ENCODE measurements around the gene SPOCK1.

SPOCK1 gene

GRCh38 chr5:137040641-137041340 is 458.3 kb downstream of the SPOCK1 start:
- no peak for DNase-seq

- DNase-seq: no peak
Measured at GRCh38 chr5:137040024-137040423, 459.1 kb downstream of the SPOCK1 start.

GRCh38 chr5:137037848-137038247 is 461.3 kb downstream of the SPOCK1 start:
- no peak for DNase-seq

- no peak for DNase-seq
Measured at GRCh38 chr5:137036640-137037039, 462.5 kb downstream of the SPOCK1 start.

GRCh38 chr5:137035480-137035878 is 463.6 kb downstream of the SPOCK1 start:
- no peak for DNase-seq

- DNase-seq: no peak
Measured at GRCh38 chr5:137034764-137035479, 464.2 kb downstream of the SPOCK1 start.

- no peak for DNase-seq
Measured at GRCh38 chr5:137034213-137034612, 464.9 kb downstream of the SPOCK1 start.

- DNase-seq: no peak
Measured at GRCh38 chr5:137032929-137033328, 466.2 kb downstream of the SPOCK1 start.

- no peak for DNase-seq
Measured at GRCh38 chr5:137027758-137028157, 471.4 kb downstream of the SPOCK1 start.

GRCh38 chr5:137026296-137026695 is 472.8 kb downstream of the SPOCK1 start:
- no peak for DNase-seq

GRCh38 chr5:137024044-137024443 is 475.1 kb downstream of the SPOCK1 start:
- DNase-seq: no peak

GRCh38 chr5:137023371-137023770 is 475.8 kb downstream of the SPOCK1 start:
- DNase-seq: no peak

- no peak for DNase-seq
Measured at GRCh38 chr5:137022725-137023124, 476.4 kb downstream of the SPOCK1 start.

- no peak for DNase-seq
Measured at GRCh38 chr5:137022043-137022442, 477.1 kb downstream of the SPOCK1 start.

- no peak for DNase-seq
Measured at GRCh38 chr5:137019229-137019628, 479.9 kb downstream of the SPOCK1 start.

GRCh38 chr5:137016783-137017324 is 482.3 kb downstream of the SPOCK1 start:
- no peak for DNase-seq

- no peak for DNase-seq
Measured at GRCh38 chr5:137015540-137016116, 483.5 kb downstream of the SPOCK1 start.

- DNase-seq: no peak
Measured at GRCh38 chr5:137014731-137015130, 484.4 kb downstream of the SPOCK1 start.

- no peak for DNase-seq
Measured at GRCh38 chr5:137010226-137010625, 488.9 kb downstream of the SPOCK1 start.

GRCh38 chr5:137004279-137004678 is 494.8 kb downstream of the SPOCK1 start:
- no peak for DNase-seq

- DNase-seq: no peak
Measured at GRCh38 chr5:137001026-137001569, 498.0 kb downstream of the SPOCK1 start.

GRCh38 chr5:136999787-137000186 is 499.3 kb downstream of the SPOCK1 start:
- no peak for DNase-seq

GRCh38 chr5:136998854-136999357 is 500.2 kb downstream of the SPOCK1 start:
- DNase-seq: no peak
